Endothelial cell of umbilical vein (primary cell): ENCODE results near the gene HSD17B2. TPM values are rescaled to one million over a fixed set of nuclear protein-coding genes. Genes with fewer than 3 reads are reported as not detected.

Experiments
- BruUV-seq: library from RNA; stranded (reverse); fragments of 400-500 nt; replicated peaks from 2 replicates; lab custom pipeline; 2021; lab: Mats Ljungman, UMichigan
- CTCF ChIA-PET: fragments of 300-600, 350-600 bp; sonication (Branson Sonifier 250); formaldehyde crosslinking; loops from one replicate; lab custom pipeline; 2021; ENCODE audit warnings: antibody characterized with exemption, inconsistent platforms; lab: Charles Lee
- POLR2A ChIA-PET: fragments of 300-600, 350-600 bp; sonication (Branson Sonifier 250); formaldehyde crosslinking; loops from one replicate; lab custom pipeline; 2021; ENCODE audit warnings: antibody characterized with exemption, inconsistent platforms; lab: Charles Lee
- DNase-seq: peaks from one replicate; pipeline ENCODE4 v3.0.0-alpha.2; 2011; ENCODE audit warnings: low read depth, low spot score
- FAIRE-seq: peaks from 2 replicates; lab custom pipeline; 2011; peaks lifted over from hg19 to GRCh38; lab: Jason Lieb, UNC
- H2AFZ ChIP-seq: 2 replicates; pipeline ENCODE4 v1.6.0; 2012; ENCODE audit warnings: low read depth, low read length, control low read depth, inconsistent platforms
- H3K27ac ChIP-seq: 2 replicates; pipeline ENCODE4 v1.5.1; 2011; ENCODE audit warnings: low read depth, mild to moderate bottlenecking, control low read depth, low read length, moderate library complexity; ENCODE audit not compliant: insufficient read depth
- H3K27me3 ChIP-seq, 2 experiments: 2 replicates each; pipeline versions ENCODE4 v1.6.0 to v1.6.1; 2011; ENCODE audit warnings: low read length in 2 of 2, mixed read lengths in 1 of 2; ENCODE audit not compliant: control insufficient read depth in 2 of 2, insufficient read depth in 2 of 2
- H3K36me3 ChIP-seq, 2 experiments: 2 replicates in 1 of 2; 3 replicates in 1 of 2; pipeline ENCODE4 v1.5.1; 2011; ENCODE audit warnings: low read length in 2 of 2, mild to moderate bottlenecking in 1 of 2, moderate library complexity in 1 of 2; ENCODE audit not compliant: control insufficient read depth in 2 of 2, insufficient read depth in 2 of 2; ENCODE audit errors: extremely low read depth in 1 of 2
- H3K4me1 ChIP-seq: 3 replicates; pipeline ENCODE4 v1.5.1; 2011; ENCODE audit warnings: mild to moderate bottlenecking, low read length; ENCODE audit not compliant: control insufficient read depth, insufficient read depth; ENCODE audit errors: extremely low read depth
- H3K4me2 ChIP-seq: 2 replicates; pipeline ENCODE4 v1.6.1; 2011; ENCODE audit warnings: low read length, control low read depth, mixed read lengths; ENCODE audit not compliant: insufficient read depth
- H3K4me3 ChIP-seq, 3 experiments: fragments of 200-600 bp in 1 of 3; sonication (generic), shearing (Covaris generic) in 1 of 3; replicated peaks in 1 of 3; 2 replicates each; pipeline ENCODE4 v1.5.1; 2011 to 2016; ENCODE audit warnings: control low read depth in 3 of 3, low read length in 3 of 3, mild to moderate bottlenecking in 2 of 3, inconsistent platforms in 1 of 3, low read depth in 1 of 3, moderate library complexity in 1 of 3; ENCODE audit not compliant: insufficient read depth in 1 of 3
- H3K79me2 ChIP-seq: 2 replicates; pipeline ENCODE4 v1.6.0; 2012; ENCODE audit warnings: low read length, inconsistent platforms; ENCODE audit not compliant: control insufficient read depth, insufficient read depth
- H3K9ac ChIP-seq: replicated peaks from 2 replicates; pipeline ENCODE3; 2011; ENCODE audit warnings: low read length, control low read depth; ENCODE audit not compliant: insufficient read depth; ENCODE audit errors: extremely low read depth
- H3K9me1 ChIP-seq: replicated peaks from 3 replicates; pipeline ENCODE4 v1.6.0; 2011; ENCODE audit warnings: mild to moderate bottlenecking, low read length; ENCODE audit not compliant: control insufficient read depth, insufficient read depth; ENCODE audit errors: extremely low read depth
- H3K9me3 ChIP-seq: replicated peaks from 2 replicates; pipeline ENCODE4 v1.5.1; 2012; ENCODE audit warnings: low read length, inconsistent platforms; ENCODE audit not compliant: control insufficient read depth, insufficient read depth
- H4K20me1 ChIP-seq: replicated peaks from 2 replicates; pipeline ENCODE3; 2011; ENCODE audit warnings: mild to moderate bottlenecking, low read length; ENCODE audit not compliant: control insufficient read depth, insufficient read depth; ENCODE audit errors: extremely low read depth
- EZH2 ChIP-seq: IDR thresholded peaks from 2 replicates; pipeline ENCODE4 v1.6.1; 2012; ENCODE audit warnings: borderline replicate concordance, low read depth, mild to moderate bottlenecking, moderate library complexity, low read length, inconsistent platforms; ENCODE audit not compliant: severe bottlenecking
- FOS ChIP-seq: IDR thresholded peaks from 2 replicates; pipeline ENCODE4 v1.6.1; 2011; ENCODE audit warnings: mild to moderate bottlenecking, low read length, moderate library complexity, borderline replicate concordance; ENCODE audit not compliant: insufficient read depth
- GATA2 ChIP-seq: IDR thresholded peaks from 2 replicates; pipeline ENCODE4 v1.7.0; 2011; ENCODE audit warnings: low read depth, mild to moderate bottlenecking, moderate library complexity, mixed read lengths, low read length; ENCODE audit not compliant: insufficient read length, insufficient read depth
- JUN ChIP-seq: IDR thresholded peaks from 2 replicates; pipeline ENCODE4 v1.6.1; 2011; ENCODE audit warnings: borderline replicate concordance, low read depth; ENCODE audit not compliant: insufficient read length, insufficient read depth
- MYC ChIP-seq: IDR thresholded peaks from one replicate; pipeline ENCODE4 v1.6.1; 2011; ENCODE audit warnings: mild to moderate bottlenecking, low read depth, low read length
- POLR2A ChIP-seq: IDR thresholded peaks from 2 replicates; pipeline ENCODE4 v1.6.1; 2012; ENCODE audit warnings: low read depth, mild to moderate bottlenecking, control low read depth, low read length
- POLR2AphosphoS5 ChIP-seq: IDR thresholded peaks from 2 replicates; pipeline ENCODE4 v1.6.1; 2012; ENCODE audit warnings: low read depth, mild to moderate bottlenecking, control low read depth, low read length, moderate library complexity; ENCODE audit not compliant: insufficient read depth
- dilution Hi-C: fragments of 300-500 bp; cut with MboI; formaldehyde crosslinking; loops from one replicate; pipeline ENCODE4 v1.15.0; 2019; ENCODE audit warnings: low sequenced_read_pairs; ENCODE audit not compliant: extremely low pct_ligation_motif_present
- intact Hi-C: fragments of 100-400 bp; cut with micrococcal nuclease; formaldehyde crosslinking; loops from one replicate; pipeline ENCODE4 v1.10.0; 2022
- polyA plus RNA-seq, 4 experiments: library from polyadenylated mRNA; depleted of rRNA in 3 of 4; stranded (reverse) in 3 of 4; unstranded in 1 of 4; fragments of >200 nt; gene quantifications; 2 replicates each; pipeline versions ENCODE4 v1.2.1 to v1.2.3, GENCODE V29; 2011 to 2012; ENCODE audit warnings: missing spikeins in 1 of 4
- total RNA-seq: library from RNA; stranded (reverse); gene quantifications from 2 replicates; pipeline ENCODE4 v1.2.3, GENCODE V29; 2021
- TF ChIP-seq, protein P1 (sequence below): IDR thresholded peaks from 2 replicates; pipeline ENCODE4 v1.6.1; 2011; ENCODE audit not compliant: insufficient read depth, insufficient read length
- TF ChIP-seq, protein P2 (sequence below), 2 donors: IDR thresholded peaks; 1 replicate in 1 of 2; 2 replicates in 1 of 2; pipeline ENCODE4 v1.5.1; 2011; ENCODE audit warnings: low read length in 2 of 2, mild to moderate bottlenecking in 2 of 2, moderate library complexity in 2 of 2, control low read depth in 1 of 2, inconsistent platforms in 1 of 2, low read depth in 1 of 2; ENCODE audit not compliant: insufficient read depth in 1 of 2; ENCODE audit errors: extremely low read depth in 1 of 2

The HSD17B2 gene
- total and polyA plus RNA-seq, 2 donors (not counting 3 experiments of a cell fraction or from before 2014, with no cell fraction given), result 1.2 to 4.5 TPM

- DNase-seq, result peak; percentile 60
- Histone ChIP-seq H3K9me1 (no peaks in the 10 kb centered on the region), H3K4me1 (peaks cover 3% of the 10 kb centered on the region), H3K27ac (no peak overlapping the region), H3K27me3 (no peaks in the 10 kb centered on the region), H3K9me3 (no peaks in the 10 kb centered on the region), H4K20me1 (no peaks in the 10 kb centered on the region), H3K4me2 (no peak overlapping the region), H3K9ac (no peak overlapping the region), H3K36me3 (no peaks in the 10 kb centered on the region), H3K79me2 (no peaks in the 10 kb centered on the region), H3K4me3 (no peak overlapping the region), H2AFZ (no peak overlapping the region)
- POLR2A ChIA-PET, result no interaction called here
- peak; percentile 47 for FAIRE-seq
- dilution Hi-C loops, result no loop called here
- BruUV-seq, result no TSS peak
- no peak for TF ChIP-seq FOS
- TF ChIP-seq GATA2, result no peak
- TF ChIP-seq MYC, result no peak
- TF ChIP-seq, protein P1, sequence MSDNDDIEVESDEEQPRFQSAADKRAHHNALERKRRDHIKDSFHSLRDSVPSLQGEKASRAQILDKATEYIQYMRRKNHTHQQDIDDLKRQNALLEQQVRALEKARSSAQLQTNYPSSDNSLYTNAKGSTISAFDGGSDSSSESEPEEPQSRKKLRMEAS, result no peak
- TF ChIP-seq, protein P2, sequence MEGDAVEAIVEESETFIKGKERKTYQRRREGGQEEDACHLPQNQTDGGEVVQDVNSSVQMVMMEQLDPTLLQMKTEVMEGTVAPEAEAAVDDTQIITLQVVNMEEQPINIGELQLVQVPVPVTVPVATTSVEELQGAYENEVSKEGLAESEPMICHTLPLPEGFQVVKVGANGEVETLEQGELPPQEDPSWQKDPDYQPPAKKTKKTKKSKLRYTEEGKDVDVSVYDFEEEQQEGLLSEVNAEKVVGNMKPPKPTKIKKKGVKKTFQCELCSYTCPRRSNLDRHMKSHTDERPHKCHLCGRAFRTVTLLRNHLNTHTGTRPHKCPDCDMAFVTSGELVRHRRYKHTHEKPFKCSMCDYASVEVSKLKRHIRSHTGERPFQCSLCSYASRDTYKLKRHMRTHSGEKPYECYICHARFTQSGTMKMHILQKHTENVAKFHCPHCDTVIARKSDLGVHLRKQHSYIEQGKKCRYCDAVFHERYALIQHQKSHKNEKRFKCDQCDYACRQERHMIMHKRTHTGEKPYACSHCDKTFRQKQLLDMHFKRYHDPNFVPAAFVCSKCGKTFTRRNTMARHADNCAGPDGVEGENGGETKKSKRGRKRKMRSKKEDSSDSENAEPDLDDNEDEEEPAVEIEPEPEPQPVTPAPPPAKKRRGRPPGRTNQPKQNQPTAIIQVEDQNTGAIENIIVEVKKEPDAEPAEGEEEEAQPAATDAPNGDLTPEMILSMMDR (IDR thresholded peaks at IDR 0.05; ENCODE audit: extremely low read depth in 1 of 2, insufficient read depth in 1 of 2, low read depth in 1 of 2, low read length in 2 of 2), result no peak
- TF ChIP-seq POLR2A, result no peak
- no peak for TF ChIP-seq JUN
- TF ChIP-seq EZH2, result no peak
- no peak for TF ChIP-seq POLR2AphosphoS5
- intact Hi-C loops, result no loop called here
- CTCF ChIA-PET, result interaction anchor here (0.7 to 1.0 kb wide), 2 partner anchors 76 to 93 kb away, joined by 3 to 4 read pairs (median 4); no protein-coding TSS in a partner anchor
These were observed 102.1 kb downstream of the HSD17B2 start for GRCh38 chr16:82136956-82137821.
